NCI-H1694 treated with DMSO at 0.1 percent for 48 hours (cell line): ENCODE data around the gene C4orf50.
"Not testable (repeated sequence)": the region's sequence is repeated elsewhere in the genome, so short reads cannot be mapped to it uniquely, and the experiment has no call there.

Experiments used
- DNase-seq: peaks from one replicate; lab custom pipeline; 2025; lab: John Stamatoyannopoulos, UW

The C4orf50 gene

GRCh38 chr4:6017030-6017429 lies 1.2 kb downstream of the C4orf50 start:
- no peak for DNase-seq

GRCh38 chr4:6013564-6013963 lies 4.7 kb downstream of the C4orf50 start:
- DNase-seq, result no peak

DNA sequence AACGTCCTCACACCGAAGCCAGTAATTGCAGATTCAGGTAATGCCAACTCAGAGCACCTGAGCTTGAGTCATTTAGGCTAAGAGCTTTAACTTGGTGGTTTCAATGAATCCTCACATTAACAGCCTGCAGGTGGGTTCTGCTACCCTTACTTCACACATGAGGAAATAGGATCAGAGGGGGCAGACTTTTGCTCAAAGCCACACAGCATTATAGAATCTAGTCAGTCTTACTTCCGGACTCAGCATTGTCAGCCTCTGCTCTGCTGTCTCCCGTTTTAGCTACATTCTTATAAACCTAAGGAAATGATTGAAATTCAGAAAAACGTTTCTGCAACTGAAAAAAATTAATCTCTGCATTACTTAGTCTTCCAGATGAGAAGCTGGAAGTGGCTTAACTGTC lies 6.0 kb downstream of the C4orf50 start:
- DNase-seq, result no peak

- DNase-seq, result no peak
Observed at GRCh38 chr4:6011686-6012085, 6.5 kb downstream of the C4orf50 start.

- no peak for DNase-seq
Observed at GRCh38 chr4:6011271-6011671, 7.0 kb downstream of the C4orf50 start.

DNA sequence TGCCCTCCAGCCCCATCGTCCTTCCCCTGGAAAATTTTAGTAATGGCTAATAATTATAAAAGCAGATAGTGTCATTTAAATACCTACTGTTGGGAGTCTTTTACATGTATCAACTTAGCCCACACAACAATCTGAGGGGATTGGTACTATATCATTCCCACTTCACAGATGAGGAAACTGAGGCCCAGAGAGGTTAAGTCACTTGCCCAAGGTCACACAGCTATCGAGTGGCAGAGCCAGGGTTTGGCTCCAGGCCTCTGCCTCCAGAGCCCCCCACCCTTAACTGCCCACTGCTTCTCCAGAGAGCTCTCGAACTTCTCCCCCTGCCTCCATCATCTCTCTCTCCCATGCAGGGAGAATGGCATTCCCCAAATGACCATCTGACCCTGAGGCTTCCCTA lies 7.4 kb downstream of the C4orf50 start:
- no peak for DNase-seq

DNA sequence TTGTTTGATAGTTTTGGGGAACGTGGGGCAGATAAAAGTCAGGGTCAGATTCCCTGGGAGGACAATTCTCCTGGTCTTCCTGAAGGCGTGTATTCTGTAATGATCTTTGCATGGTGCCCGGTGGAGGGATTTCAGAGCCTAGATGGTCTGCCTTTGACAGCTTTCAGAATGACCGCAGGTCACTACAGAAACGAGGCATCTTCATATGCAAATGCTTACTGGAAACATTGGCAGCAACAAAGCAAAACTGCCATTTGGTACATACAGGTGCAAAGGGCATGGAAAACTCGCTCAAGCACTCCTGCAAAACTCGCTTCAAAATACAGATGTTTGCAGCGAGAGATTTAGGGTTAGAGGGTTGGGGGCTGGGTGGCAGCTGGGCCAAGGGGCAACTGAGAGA lies 8.8 kb downstream of the C4orf50 start:
- DNase-seq, result no peak

DNA sequence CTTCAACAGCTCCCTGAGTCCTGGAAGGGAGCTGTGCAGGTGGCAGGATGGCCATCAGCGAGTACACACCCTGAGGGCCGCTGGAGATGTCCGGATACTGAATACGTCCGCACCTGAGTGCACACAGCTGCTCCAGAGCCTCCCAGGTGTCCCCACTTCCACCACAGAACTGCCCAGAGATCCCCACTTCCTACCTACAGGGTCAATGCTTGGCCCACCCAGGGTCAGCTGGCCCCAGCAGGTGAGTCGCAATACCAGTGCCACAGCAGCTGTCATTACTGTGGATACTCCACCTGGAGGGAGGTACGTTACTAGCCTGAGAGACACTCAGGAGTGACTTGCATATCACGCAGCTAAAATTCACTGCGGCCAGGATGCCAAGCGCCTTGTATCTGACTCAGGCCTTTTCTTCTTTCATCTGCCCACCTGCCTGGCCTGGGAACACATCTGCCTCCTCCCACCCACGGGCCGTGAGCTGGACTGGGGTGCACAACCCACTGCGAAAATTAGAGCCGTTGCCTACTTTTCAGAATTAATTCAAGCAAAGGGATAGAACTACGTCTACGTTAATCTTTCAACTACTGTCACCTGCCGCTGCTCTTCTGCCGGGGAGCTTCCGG lies 9.4 kb downstream of the C4orf50 start:
- no peak for DNase-seq

- no peak for DNase-seq
Observed at GRCh38 chr4:6008092-6008551, 10.1 kb downstream of the C4orf50 start.

DNA sequence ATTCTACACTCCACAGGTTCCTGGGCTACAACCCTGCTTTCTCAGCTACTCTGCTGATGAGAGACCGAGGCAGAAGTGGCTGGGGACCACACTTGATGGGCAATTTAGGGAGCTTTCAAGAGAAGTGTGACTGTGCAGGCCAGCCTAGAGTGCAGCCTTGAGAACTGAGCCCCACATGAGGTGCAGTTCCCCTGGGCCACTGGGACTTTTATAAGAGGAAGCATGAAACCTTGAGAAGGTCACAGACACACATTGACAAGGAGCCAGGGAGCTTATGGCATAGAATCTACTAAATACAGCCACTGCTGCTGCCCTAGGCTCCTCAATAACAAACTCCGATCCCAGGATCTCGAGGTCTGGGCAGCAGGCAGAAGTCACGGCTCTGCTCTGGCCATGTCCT lies 13.1 kb downstream of the C4orf50 start:
- no peak for DNase-seq

- DNase-seq, result not testable (repeated sequence)
Observed at GRCh38 chr4:6003485-6003884, 14.7 kb downstream of the C4orf50 start.

GRCh38 chr4:6002926-6003325 lies 15.3 kb downstream of the C4orf50 start:
- DNase-seq, result no peak

DNA sequence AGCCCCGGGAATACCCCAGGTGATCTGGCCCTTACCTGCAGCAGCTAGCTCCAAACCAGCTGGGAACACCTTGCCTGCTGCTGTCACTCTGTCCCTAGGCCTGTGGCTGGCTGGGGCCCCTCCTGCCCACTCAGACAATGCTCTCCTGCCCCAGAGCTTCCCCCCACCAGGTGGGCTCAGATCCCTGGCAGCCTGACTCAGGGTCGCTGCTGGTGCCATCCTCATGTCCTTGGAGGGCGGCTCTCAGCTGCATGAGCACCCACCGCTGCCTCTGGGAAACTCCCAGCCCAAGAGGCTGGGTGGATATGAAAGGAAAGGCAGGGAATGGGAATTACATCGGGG lies 15.8 kb downstream of the C4orf50 start:
- DNase-seq, result no peak

DNA sequence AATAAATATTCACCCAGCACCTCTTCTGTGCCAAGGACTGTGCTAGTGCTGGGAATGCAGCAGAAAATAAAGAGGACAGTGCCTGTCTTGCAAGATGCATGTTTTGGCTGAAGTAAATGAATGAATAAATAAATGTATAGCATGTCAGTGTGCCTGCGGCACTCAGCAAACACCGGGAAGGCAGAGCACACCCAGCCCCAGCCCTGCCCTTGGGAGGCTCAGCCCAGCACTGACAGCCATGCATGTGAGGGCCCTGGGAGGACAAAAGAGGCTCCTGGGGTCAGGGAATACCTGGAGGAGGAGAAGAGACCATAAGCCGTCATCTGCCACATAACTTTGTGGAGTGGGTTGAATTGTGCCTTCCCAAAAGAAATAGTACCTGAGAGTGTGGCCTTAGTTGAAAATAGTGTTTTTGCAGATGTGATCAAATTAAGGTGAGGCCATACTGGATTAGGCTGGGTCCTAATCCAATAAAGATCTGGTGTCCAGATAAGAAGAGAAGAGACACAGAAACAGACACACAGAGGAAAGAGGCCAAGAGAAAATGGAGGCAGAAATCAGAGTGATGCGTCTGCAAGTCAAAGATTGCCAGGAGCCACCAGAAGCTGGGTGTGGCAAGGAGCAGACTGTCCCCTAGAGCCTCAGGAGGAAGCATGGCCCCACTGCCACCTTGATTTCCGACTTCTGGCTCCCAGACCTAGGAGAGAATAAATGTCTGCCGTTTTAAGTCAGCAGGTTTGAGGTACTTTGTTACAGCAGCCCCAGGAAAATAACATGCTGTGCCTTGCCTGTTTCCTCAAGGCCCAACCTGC lies 16.3 kb downstream of the C4orf50 start:
- DNase-seq, result no peak

GRCh38 chr4:5999830-6000365 lies 18.3 kb downstream of the C4orf50 start:
- no peak for DNase-seq

DNA sequence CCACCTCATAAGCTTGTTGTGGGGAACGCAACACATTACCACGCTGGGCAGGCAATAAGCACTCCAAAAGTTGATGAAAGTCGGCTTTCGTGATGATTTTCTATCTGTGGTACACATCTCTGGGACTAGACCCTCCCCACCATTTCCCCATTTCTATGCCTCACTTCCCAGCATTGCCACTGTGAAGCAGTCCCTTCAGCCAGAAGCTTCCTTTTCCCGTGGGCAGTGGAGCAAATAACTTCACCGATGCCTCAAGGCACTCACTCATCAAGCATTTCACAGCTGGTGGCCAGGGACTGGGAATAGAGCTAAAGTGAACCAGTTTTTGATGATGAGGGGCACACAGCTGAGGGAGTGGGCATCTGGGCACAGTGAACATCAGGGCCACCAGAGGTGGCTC lies 18.9 kb downstream of the C4orf50 start:
- no peak for DNase-seq

DNA sequence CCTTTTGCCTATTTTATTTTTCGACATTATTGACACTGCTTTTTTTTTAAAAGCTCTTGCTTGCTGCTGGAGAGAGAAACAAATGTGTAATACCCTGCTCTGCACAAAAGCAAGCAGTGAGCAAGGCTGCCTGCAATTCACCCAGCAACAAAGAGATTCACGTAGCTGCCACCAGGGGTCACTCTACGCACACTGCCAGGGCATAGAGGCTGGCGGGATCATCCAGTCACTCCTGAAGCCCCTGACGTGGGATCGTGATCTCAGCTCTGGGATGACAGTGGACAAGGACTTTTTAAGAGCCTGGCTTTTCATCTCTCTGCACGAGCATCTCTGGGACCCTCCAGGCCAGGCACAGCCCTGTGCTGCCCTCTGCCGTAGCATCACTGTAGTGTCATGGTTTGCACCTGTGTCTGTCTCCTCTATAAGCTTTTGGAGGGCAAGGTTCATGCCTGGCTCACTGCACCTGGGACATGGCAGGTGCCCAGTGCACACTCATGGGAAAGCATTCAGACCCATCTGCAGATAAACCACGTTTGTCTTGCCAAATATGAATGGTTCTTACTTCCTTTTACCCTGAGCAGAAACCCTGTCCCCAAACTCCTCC lies 19.8 kb downstream of the C4orf50 start:
- DNase-seq, result peak; percentile 70

GRCh38 chr4:5996641-5997040 lies 21.6 kb downstream of the C4orf50 start:
- DNase-seq, result no peak

DNA sequence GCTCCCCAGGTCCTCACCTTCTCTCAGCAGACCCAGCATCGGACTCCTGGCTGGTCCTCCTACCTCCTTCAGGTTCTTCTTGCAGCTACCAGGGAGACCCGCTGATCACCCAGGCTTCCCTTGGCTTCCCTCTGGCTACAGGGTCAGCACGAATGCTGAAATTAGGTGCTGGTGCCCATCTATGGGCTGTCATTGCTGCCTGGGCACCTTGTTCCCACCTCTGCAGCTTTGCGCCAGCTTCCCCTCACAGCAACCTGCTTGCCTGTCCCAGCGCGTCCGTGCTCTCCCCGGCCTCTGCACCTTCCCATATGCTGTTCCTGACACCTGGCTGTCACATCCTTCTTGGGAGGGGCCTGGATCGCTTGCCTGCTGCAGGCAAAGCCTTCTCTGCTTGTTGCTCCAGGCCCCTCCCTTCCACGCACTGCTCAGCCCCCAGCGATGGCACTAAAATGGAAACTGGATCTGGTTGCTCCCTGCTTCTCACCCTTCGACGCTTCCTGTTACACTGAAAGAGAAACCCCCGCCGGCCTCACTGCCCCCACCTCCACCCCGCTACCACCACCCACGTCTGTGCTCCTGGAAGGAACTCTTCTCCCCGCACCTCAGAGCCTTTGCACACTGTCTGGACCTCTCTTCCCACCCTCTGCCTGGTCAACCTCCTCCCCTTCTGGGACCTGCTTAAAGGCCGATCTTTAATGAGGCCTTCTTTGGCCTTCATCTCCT lies 22.2 kb downstream of the C4orf50 start:
- no peak for DNase-seq

GRCh38 chr4:5993876-5994811 lies 24.1 kb downstream of the C4orf50 start:
- DNase-seq, result no peak

DNA sequence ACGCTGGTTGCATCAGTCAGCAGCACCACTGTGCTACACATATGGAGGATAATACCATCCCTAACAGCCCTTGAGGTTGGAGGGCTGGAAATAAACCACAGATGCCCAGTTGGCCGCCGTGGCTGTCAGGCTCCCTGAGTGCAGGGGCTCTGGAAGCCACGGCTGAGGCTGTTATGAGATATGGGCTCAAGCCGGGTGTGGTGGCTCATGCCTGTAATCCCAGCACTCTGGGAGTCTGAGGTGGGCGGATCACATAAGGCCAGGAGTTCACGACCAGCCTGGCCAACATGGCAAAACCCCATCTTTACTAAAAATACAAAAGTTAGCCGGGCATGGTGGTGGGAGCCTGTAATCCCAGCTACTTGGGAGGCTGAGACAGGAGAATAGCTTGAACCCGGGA lies 24.9 kb downstream of the C4orf50 start:
- not testable (repeated sequence) for DNase-seq
